GM12878 (cell line): ENCODE data around the gene ABCG2. TPM values are rescaled to one million over a fixed set of nuclear protein-coding genes. Genes with fewer than 3 reads are reported as not detected.

Source experiments
- CREM ChIP-seq: IDR thresholded peaks from 2 replicates; pipeline ENCODE4 v1.6.1; 2014; ENCODE audit warnings: antibody characterized with exemption, low read depth
- JUNB ChIP-seq: IDR thresholded peaks from 2 replicates; pipeline ENCODE4 v1.6.1; 2016; ENCODE audit warnings: antibody characterized with exemption, mild to moderate bottlenecking
- TBL1XR1 ChIP-seq: IDR thresholded peaks from 2 replicates; pipeline ENCODE4 v1.6.1; 2012; ENCODE audit warnings: low read depth, low read length, improper control_type of control experiment
- ZNF622 ChIP-seq: fragments of 450-650 bp; IDR thresholded peaks from 2 replicates; pipeline ENCODE4 v1.6.1; 2017; ENCODE audit warnings: mild to moderate bottlenecking, inconsistent platforms
- polyA plus RNA-seq, 11 experiments: library from polyadenylated mRNA; depleted of rRNA in 4 of 11; unstranded in 6 of 11; stranded (reverse) in 5 of 11; fragments of >200 nt; fragmentation: Nextera tagmentation in 4 of 11; fragmentation: Illumina TruSeq in 1 of 11; extraction: Ambion mirVana in 4 of 11; extraction: Trizol in 1 of 11; gene quantifications; 1 replicate in 1 of 11; 2 replicates in 10 of 11; pipeline versions ENCODE4 v1.2.1 to v1.2.3, GENCODE V29; 2011 to 2016; ENCODE audit warnings: inconsistent platforms in 2 of 11, missing spikeins in 2 of 11, low read depth in 1 of 11
- total RNA-seq, 4 experiments: library from RNA; depleted of rRNA in 3 of 4; stranded (reverse); fragments of >200 nt in 3 of 4; fragmentation: Illumina TruSeq in 1 of 4; extraction: Trizol in 1 of 4; gene quantifications; 2 replicates each; pipeline versions ENCODE4 v1.2.1 to v1.2.3, GENCODE V29; 2013 to 2021
- TF ChIP-seq, protein P1 (sequence below): fragments of 450-650 bp; IDR thresholded peaks from 2 replicates; pipeline ENCODE4 v1.6.1; 2017; ENCODE audit warnings: mild to moderate bottlenecking, low read depth, inconsistent platforms; ENCODE audit not compliant: poor library complexity, severe bottlenecking
- TF ChIP-seq, protein P2 (sequence below): fragments of 450-650 bp; IDR thresholded peaks from 2 replicates; pipeline ENCODE4 v1.6.1; 2017; ENCODE audit warnings: mild to moderate bottlenecking, moderate library complexity

The ABCG2 gene
- total and polyA plus RNA-seq, 10 of the 15 experiments (the other 5 are each of a cell fraction or from before 2014, with no cell fraction given): 0.03 to 0.06 (median 0.04) TPM; not detected in 7

DNA sequence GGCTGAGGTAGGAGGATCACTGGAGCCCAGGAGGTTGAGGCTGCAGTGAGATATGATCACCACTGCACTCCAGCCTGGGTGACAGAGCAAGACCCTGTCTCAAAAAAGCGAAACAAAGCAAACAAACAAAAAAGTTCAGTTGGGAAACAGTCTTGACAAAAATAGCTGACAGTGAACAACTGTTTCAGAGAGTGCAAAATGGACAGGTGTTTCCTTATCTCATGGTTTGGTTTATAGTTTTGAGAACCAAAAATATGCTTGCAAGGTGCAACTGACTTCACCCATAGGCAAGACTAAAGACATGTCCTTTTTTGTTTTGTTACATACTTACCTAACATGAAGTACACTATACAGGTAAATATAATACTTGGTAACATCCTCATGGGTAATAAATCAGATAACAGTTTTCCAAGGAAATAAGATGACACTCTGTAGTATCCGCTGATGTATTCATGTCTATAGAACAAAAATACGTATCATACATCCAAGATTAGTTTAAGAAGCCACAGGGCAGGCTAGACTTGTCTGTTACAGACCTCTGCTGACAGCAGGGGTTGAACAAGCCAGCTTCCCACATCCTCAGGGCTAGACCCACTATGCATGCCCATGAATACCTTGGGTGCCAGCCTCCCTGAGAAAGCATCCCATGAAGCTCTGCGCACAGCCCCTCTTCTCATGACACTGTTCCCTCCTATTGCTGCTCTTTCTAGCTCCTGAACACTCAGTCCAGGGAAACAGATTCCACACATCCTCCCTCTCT is 59.3 kb downstream of the ABCG2 start (continued):
- TF ChIP-seq, protein P1, sequence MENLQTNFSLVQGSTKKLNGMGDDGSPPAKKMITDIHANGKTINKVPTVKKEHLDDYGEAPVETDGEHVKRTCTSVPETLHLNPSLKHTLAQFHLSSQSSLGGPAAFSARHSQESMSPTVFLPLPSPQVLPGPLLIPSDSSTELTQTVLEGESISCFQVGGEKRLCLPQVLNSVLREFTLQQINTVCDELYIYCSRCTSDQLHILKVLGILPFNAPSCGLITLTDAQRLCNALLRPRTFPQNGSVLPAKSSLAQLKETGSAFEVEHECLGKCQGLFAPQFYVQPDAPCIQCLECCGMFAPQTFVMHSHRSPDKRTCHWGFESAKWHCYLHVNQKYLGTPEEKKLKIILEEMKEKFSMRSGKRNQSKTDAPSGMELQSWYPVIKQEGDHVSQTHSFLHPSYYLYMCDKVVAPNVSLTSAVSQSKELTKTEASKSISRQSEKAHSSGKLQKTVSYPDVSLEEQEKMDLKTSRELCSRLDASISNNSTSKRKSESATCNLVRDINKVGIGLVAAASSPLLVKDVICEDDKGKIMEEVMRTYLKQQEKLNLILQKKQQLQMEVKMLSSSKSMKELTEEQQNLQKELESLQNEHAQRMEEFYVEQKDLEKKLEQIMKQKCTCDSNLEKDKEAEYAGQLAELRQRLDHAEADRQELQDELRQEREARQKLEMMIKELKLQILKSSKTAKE: no peak
- TF ChIP-seq TBL1XR1 (no peak), JUNB (no peak), ZNF622 (no peak), CREM (no peak)
- TF ChIP-seq, protein P2, sequence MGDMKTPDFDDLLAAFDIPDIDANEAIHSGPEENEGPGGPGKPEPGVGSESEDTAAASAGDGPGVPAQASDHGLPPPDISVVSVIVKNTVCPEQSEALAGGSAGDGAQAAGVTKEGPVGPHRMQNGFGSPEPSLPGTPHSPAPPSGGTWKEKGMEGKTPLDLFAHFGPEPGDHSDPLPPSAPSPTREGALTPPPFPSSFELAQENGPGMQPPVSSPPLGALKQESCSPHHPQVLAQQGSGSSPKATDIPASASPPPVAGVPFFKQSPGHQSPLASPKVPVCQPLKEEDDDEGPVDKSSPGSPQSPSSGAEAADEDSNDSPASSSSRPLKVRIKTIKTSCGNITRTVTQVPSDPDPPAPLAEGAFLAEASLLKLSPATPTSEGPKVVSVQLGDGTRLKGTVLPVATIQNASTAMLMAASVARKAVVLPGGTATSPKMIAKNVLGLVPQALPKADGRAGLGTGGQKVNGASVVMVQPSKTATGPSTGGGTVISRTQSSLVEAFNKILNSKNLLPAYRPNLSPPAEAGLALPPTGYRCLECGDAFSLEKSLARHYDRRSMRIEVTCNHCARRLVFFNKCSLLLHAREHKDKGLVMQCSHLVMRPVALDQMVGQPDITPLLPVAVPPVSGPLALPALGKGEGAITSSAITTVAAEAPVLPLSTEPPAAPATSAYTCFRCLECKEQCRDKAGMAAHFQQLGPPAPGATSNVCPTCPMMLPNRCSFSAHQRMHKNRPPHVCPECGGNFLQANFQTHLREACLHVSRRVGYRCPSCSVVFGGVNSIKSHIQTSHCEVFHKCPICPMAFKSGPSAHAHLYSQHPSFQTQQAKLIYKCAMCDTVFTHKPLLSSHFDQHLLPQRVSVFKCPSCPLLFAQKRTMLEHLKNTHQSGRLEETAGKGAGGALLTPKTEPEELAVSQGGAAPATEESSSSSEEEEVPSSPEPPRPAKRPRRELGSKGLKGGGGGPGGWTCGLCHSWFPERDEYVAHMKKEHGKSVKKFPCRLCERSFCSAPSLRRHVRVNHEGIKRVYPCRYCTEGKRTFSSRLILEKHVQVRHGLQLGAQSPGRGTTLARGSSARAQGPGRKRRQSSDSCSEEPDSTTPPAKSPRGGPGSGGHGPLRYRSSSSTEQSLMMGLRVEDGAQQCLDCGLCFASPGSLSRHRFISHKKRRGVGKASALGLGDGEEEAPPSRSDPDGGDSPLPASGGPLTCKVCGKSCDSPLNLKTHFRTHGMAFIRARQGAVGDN: no peak
